MM.1S (cell line): ENCODE data around the gene KSR1.

Experiments used
- DNase-seq: peaks from one replicate; pipeline ENCODE4 v3.0.0-alpha.2; 2015
- H2AFZ ChIP-seq: fragments of 300-600 bp; sonication (generic); 2 replicates; pipeline ENCODE4 v1.6.0; 2016; ENCODE audit warnings: antibody characterized with exemption, low read length
- H3F3A ChIP-seq: fragments of 300-600 bp; sonication (generic); 2 replicates; pipeline ENCODE4 v1.6.1; 2016; ENCODE audit warnings: mild to moderate bottlenecking, antibody characterized with exemption, low read length, moderate library complexity, mixed read lengths; ENCODE audit not compliant: insufficient read depth
- H3K27ac ChIP-seq: fragments of 300-600 bp; sonication (generic); 2 replicates; pipeline ENCODE4 v1.5.1; 2016; ENCODE audit warnings: mild to moderate bottlenecking, low read length
- H3K27me3 ChIP-seq: fragments of 300-600 bp; sonication (generic); replicated peaks from 2 replicates; pipeline ENCODE4 v1.6.0; 2016; ENCODE audit warnings: low read length; ENCODE audit not compliant: insufficient read depth
- H3K36me3 ChIP-seq: fragments of 300-600 bp; sonication (generic); replicated peaks from 2 replicates; pipeline ENCODE4 v1.6.1; 2016; ENCODE audit warnings: mild to moderate bottlenecking, low read length, mixed read lengths; ENCODE audit not compliant: insufficient read depth
- H3K4me1 ChIP-seq: fragments of 300-600 bp; sonication (generic); 2 replicates; pipeline ENCODE4 v1.6.1; 2016; ENCODE audit warnings: low read length, mixed read lengths
- H3K4me2 ChIP-seq: fragments of 300-600 bp; sonication (generic); 2 replicates; pipeline ENCODE4 v1.6.0; 2016; ENCODE audit warnings: low read depth, low read length
- H3K4me3 ChIP-seq: fragments of 300-600 bp; sonication (generic); 2 replicates; pipeline ENCODE4 v1.5.1; 2016; ENCODE audit warnings: low read length, mixed read lengths
- H3K79me2 ChIP-seq: fragments of 300-600 bp; sonication (generic); 2 replicates; pipeline ENCODE4 v1.6.1; 2016; ENCODE audit warnings: mixed run types, low read length, mixed read lengths
- H3K9ac ChIP-seq: fragments of 300-600 bp; sonication (generic); 2 replicates; pipeline ENCODE4 v1.6.1; 2016; ENCODE audit warnings: low read length, mixed read lengths
- H3K9me2 ChIP-seq: fragments of 300-600 bp; sonication (generic); replicated peaks from 2 replicates; pipeline ENCODE4 v1.6.1; 2016; ENCODE audit warnings: mild to moderate bottlenecking, low read length, mixed read lengths; ENCODE audit not compliant: insufficient read depth
- H3K9me3 ChIP-seq: fragments of 300-600 bp; sonication (generic); replicated peaks from 2 replicates; pipeline ENCODE4 v1.6.1; 2016; ENCODE audit warnings: mild to moderate bottlenecking, low read length, mixed read lengths; ENCODE audit not compliant: insufficient read depth
- H4K20me1 ChIP-seq: fragments of 300-600 bp; sonication (generic); 2 replicates; pipeline ENCODE4 v1.6.1; 2016; ENCODE audit warnings: mild to moderate bottlenecking, low read length, moderate library complexity, mixed read lengths; ENCODE audit not compliant: insufficient read depth
- EZH2 ChIP-seq: fragments of 300-600 bp; sonication (generic); optimal IDR thresholded peaks from 2 replicates; pipeline ENCODE3; 2017; ENCODE audit warnings: low read depth, mild to moderate bottlenecking, antibody characterized with exemption, low read length, mixed read lengths
- EZH2phosphoT487 ChIP-seq: fragments of 300-600 bp; sonication (generic); IDR thresholded peaks from 2 replicates; pipeline ENCODE4 v1.6.1; 2018; ENCODE audit warnings: antibody characterized with exemption, low read length
- TF ChIP-seq, protein P1 (sequence below): fragments of 300-600 bp; sonication (generic); IDR thresholded peaks from 2 replicates; pipeline ENCODE4 v1.5.1; 2016; ENCODE audit warnings: antibody characterized with exemption, low read length, mixed read lengths

Gene KSR1

DNA sequence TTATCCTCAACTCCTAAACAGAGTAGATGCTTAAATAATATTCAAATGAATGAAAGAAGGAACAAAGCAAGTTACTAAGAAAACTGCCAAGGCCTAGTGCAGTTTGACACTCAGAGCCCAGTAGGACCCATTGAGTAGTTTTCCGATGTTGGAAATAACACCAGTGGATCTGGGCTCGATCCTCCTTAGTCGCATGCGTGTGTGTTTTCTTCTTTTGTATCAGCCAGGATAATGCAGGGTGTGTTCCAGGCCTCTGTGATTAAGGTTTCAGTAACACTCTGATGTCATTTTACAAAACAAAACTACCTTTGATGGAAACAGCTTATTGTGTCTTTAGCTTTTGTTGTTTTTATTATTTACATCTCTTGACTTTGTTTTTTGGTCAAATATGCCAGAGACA lies 24.5 kb downstream of the KSR1 start:
- DNase-seq, result no peak
- Histone ChIP-seq H3K9me3 (no peaks in the 10 kb centered on the region), H3F3A (no peaks in the 10 kb centered on the region), H4K20me1 (no peaks in the 10 kb centered on the region), H3K27me3 (no peaks in the 10 kb centered on the region), H3K4me1 (0 out of 2 replicates have a peak, but pooled peaks cover 10% of the 10 kb centered on the region), H3K79me2 (no peaks in the 10 kb centered on the region), H3K27ac (no peak overlapping the region), H3K36me3 (no peaks in the 10 kb centered on the region), H2AFZ (no peak overlapping the region), H3K9ac (no peak overlapping the region), H3K4me3 (no peak overlapping the region), H3K9me2 (no peaks in the 10 kb centered on the region), H3K4me2 (no peak overlapping the region)
- TF ChIP-seq EZH2 (no peak), EZH2phosphoT487 (no peak)
- TF ChIP-seq, protein P1, sequence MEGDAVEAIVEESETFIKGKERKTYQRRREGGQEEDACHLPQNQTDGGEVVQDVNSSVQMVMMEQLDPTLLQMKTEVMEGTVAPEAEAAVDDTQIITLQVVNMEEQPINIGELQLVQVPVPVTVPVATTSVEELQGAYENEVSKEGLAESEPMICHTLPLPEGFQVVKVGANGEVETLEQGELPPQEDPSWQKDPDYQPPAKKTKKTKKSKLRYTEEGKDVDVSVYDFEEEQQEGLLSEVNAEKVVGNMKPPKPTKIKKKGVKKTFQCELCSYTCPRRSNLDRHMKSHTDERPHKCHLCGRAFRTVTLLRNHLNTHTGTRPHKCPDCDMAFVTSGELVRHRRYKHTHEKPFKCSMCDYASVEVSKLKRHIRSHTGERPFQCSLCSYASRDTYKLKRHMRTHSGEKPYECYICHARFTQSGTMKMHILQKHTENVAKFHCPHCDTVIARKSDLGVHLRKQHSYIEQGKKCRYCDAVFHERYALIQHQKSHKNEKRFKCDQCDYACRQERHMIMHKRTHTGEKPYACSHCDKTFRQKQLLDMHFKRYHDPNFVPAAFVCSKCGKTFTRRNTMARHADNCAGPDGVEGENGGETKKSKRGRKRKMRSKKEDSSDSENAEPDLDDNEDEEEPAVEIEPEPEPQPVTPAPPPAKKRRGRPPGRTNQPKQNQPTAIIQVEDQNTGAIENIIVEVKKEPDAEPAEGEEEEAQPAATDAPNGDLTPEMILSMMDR, result no peak

DNA sequence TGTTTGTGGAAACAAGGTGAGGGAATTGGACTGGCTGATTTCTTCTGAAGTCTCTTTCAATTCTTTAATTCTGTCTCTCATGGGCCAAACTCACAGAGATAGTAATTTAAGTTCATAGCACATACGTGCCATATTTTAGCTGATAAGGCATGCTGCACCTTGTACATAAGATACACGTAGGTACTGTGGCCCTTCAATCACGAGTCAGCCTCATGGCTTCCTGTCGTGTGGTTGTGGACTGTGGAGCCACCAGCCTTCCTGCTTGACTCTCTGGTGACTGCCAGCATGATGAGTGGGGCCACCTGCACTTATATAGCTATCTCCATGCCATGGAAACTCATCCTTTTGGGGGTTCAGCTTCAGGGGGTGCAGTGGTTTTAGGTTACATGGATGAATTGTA lies 25.1 kb downstream of the KSR1 start:
- TF ChIP-seq EZH2, result no peak
- no peak for TF ChIP-seq EZH2phosphoT487
- TF ChIP-seq, protein P1, result no peak

DNA sequence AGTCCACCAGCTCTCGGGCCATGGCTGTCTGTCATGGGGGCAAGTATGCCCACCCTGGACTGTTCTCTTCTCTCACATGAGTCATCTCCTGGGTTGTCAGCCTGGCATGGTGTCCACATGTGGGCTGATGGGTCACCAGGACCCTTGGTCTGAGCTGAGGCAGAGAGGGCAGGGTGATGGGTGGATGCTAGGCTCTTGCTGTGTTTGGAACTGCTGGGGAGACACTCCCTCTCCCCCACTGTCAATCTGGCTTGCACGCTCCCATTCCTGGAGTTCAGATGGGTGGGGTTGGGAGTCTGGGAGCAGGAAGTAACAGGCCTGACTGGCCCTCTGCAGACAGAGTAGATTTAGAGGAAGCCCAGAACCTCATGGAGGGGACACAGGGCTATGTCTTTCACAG lies 28.9 kb downstream of the KSR1 start:
- Histone ChIP-seq H3K4me1 (0 out of 2 replicates have a peak, but pooled peaks cover 10% of the 10 kb centered on the region), H3K27me3 (no peaks in the 10 kb centered on the region), H3F3A (no peaks in the 10 kb centered on the region), H3K9ac (no peak overlapping the region), H3K27ac (no peak overlapping the region), H2AFZ (no peak overlapping the region), H3K9me2 (no peaks in the 10 kb centered on the region), H4K20me1 (no peaks in the 10 kb centered on the region), H3K4me3 (no peak overlapping the region), H3K36me3 (no peaks in the 10 kb centered on the region), H3K79me2 (no peaks in the 10 kb centered on the region), H3K9me3 (no peaks in the 10 kb centered on the region), H3K4me2 (no peak overlapping the region)
- TF ChIP-seq EZH2 (no peak), EZH2phosphoT487 (no peak)
- TF ChIP-seq, protein P1, result no peak
- no peak for DNase-seq

More for the DNA sequence above, 25.1 kb downstream of the KSR1 start:
- no peaks in the 10 kb centered on the region for H3K36me3 ChIP-seq
- H2AFZ ChIP-seq, result no peak overlapping the region
- no peak overlapping the region for H3K9ac ChIP-seq
- no peak overlapping the region for H3K27ac ChIP-seq
- H3K9me2 ChIP-seq, result no peaks in the 10 kb centered on the region
- no peaks in the 10 kb centered on the region for H3K27me3 ChIP-seq
- no peaks in the 10 kb centered on the region for H3K79me2 ChIP-seq
- no peak overlapping the region for H3K4me2 ChIP-seq
- DNase-seq, result no peak
- no peaks in the 10 kb centered on the region for H4K20me1 ChIP-seq
- no peaks in the 10 kb centered on the region for H3F3A ChIP-seq
- 0 out of 2 replicates have a peak, but pooled peaks cover 10% of the 10 kb centered on the region for H3K4me1 ChIP-seq
- H3K4me3 ChIP-seq, result no peak overlapping the region
- no peaks in the 10 kb centered on the region for H3K9me3 ChIP-seq
